Tibial artery (tissue), 4 donors: ENCODE measurements around the gene UNC79.
"Not testable (repeated sequence)": the region's sequence is repeated elsewhere in the genome, so short reads cannot be mapped to it uniquely, and the experiment has no call there.

Experiments used
- DNase-seq, 2 donors: peaks; one replicate each; pipeline ENCODE4 v3.0.0-alpha.2; 2019
- H3K27ac ChIP-seq, 2 donors: fragments of 200-600 bp; sonication (generic) in 1 of 2; 1 replicate in 1 of 2; 2 replicates in 1 of 2; pipeline ENCODE4 v1.5.1; 2018 to 2019; ENCODE audit warnings: mild to moderate bottlenecking in 1 of 2
- H3K27me3 ChIP-seq, 2 donors: fragments of 200-600 bp; sonication (generic) in 1 of 2; one replicate each; pipeline versions ENCODE4 v1.5.1 to v1.6.0; 2016 to 2019
- H3K36me3 ChIP-seq, 3 donors: fragments of 200-600 bp; sonication (generic) in 2 of 3; one replicate each; pipeline ENCODE4 v1.5.1; 2016 to 2019; ENCODE audit warnings: mild to moderate bottlenecking in 2 of 3
- H3K4me1 ChIP-seq, 4 donors: fragments of 200-600 bp; sonication (generic) in 2 of 4; 1 replicate in 3 of 4; 2 replicates in 1 of 4; pipeline ENCODE4 v1.5.1; 2016 to 2019
- H3K4me3 ChIP-seq, 2 donors: fragments of 200-600 bp; sonication (generic) in 1 of 2; 1 replicate in 1 of 2; 2 replicates in 1 of 2; pipeline ENCODE4 v1.5.1; 2018 to 2019; ENCODE audit warnings: mild to moderate bottlenecking in 2 of 2
- H3K9me3 ChIP-seq, 3 donors: fragments of 200-600 bp; sonication (generic) in 1 of 3; one replicate each; pipeline ENCODE4 v1.5.1; 2016 to 2019
- intact Hi-C: fragments of 100-400 bp; cut with DNase I; formaldehyde crosslinking; loops from one replicate; pipeline ENCODE4 v1.15.0; 2023; ENCODE audit warnings: low total_unique reads
- TF ChIP-seq, protein P1 (sequence below), 2 experiments: fragments of 200-600 bp in 1 of 2; fragments of 450-650 bp in 1 of 2; IDR thresholded peaks; one replicate each; pipeline ENCODE4 v1.5.1; 2017 to 2019; ENCODE audit warnings: antibody characterized with exemption in 2 of 2, mild to moderate bottlenecking in 1 of 2, moderate library complexity in 1 of 2

Gene UNC79

DNA sequence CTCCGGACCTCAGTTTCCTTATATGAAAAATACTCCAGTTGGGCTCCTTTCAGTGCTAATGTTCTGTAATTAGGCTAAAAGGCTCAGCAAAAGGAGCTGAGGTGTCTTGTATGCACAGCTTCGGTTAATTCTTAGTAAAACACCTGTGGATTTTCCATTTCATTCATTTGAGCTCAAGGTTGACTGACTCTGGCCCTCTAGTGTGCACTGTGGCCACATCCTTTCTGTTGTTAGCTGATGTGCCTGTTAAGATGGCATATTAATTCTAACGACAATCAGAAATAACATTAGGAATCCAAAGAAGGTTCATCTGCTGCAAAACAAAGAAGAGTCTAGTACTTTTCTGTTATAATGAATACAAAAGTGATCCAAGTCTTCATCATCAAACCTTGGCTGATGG lies 45.6 kb downstream of the UNC79 start:
- TF ChIP-seq, protein P1, sequence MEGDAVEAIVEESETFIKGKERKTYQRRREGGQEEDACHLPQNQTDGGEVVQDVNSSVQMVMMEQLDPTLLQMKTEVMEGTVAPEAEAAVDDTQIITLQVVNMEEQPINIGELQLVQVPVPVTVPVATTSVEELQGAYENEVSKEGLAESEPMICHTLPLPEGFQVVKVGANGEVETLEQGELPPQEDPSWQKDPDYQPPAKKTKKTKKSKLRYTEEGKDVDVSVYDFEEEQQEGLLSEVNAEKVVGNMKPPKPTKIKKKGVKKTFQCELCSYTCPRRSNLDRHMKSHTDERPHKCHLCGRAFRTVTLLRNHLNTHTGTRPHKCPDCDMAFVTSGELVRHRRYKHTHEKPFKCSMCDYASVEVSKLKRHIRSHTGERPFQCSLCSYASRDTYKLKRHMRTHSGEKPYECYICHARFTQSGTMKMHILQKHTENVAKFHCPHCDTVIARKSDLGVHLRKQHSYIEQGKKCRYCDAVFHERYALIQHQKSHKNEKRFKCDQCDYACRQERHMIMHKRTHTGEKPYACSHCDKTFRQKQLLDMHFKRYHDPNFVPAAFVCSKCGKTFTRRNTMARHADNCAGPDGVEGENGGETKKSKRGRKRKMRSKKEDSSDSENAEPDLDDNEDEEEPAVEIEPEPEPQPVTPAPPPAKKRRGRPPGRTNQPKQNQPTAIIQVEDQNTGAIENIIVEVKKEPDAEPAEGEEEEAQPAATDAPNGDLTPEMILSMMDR (IDR thresholded peaks at IDR 0.05) = no peak
- Histone ChIP-seq H3K36me3 (no peaks in the 10 kb centered on the region), H3K4me1 (no peaks in the 10 kb centered on the region), H3K9me3 (no peaks in the 10 kb centered on the region), H3K4me3 (no peak overlapping the region), H3K27ac (no peak overlapping the region), H3K27me3 (no peaks in the 10 kb centered on the region)
- intact Hi-C loops = no loop called here
- no peak for DNase-seq

DNA sequence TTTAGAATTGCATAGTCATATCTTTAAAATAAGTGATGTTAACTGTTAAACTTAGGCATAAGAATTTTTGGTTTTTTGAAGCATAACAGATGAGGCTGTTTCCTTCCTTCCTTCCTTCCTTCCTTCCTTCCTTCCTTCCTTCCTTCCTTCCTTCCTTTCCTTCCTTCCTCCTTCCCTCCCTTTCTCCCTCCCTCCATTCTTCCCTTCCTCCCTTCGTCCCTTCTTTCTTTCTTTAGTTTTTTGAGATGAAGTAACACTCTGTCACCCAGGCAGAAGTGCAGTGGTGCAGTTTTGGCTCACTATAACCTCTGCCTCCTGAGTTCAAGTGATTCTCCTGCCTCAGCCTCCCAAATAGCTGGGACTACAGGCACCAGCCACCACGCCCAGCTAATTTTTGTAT lies 48.3 kb downstream of the UNC79 start:
- intact Hi-C loops, H3K4me1 ChIP-seq, H3K27me3 ChIP-seq, H3K27ac ChIP-seq, H3K4me3 ChIP-seq, H3K36me3 ChIP-seq, DNase-seq, H3K9me3 ChIP-seq: not testable (repeated sequence)

DNA sequence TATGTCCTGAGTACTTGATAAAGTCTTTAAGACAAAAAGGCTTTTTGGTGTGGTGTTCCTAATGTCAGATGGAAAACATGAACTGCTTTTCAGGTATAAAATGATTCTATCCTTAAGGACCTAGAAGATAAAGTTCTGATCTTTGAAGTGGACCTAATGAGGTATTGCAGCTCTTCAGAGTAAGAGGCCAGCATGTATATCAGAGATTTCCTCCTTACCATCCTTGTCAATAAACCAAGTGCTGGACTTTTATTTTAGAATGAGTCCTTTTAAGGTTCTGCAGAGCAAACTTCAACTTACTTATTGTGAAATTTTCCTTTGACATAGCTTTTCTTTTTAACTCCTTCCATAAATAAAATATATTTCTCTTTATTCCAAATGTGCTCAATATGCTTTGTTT lies 50.1 kb downstream of the UNC79 start:
- Histone ChIP-seq H3K4me1 (no peaks in the 10 kb centered on the region), H3K27ac (no peak overlapping the region), H3K4me3 (no peak overlapping the region), H3K27me3 (no peaks in the 10 kb centered on the region), H3K36me3 (no peaks in the 10 kb centered on the region), H3K9me3 (no peaks in the 10 kb centered on the region)
- TF ChIP-seq, protein P1 (IDR thresholded peaks at IDR 0.05) = no peak
- DNase-seq = no peak
- intact Hi-C loops = no loop called here

DNA sequence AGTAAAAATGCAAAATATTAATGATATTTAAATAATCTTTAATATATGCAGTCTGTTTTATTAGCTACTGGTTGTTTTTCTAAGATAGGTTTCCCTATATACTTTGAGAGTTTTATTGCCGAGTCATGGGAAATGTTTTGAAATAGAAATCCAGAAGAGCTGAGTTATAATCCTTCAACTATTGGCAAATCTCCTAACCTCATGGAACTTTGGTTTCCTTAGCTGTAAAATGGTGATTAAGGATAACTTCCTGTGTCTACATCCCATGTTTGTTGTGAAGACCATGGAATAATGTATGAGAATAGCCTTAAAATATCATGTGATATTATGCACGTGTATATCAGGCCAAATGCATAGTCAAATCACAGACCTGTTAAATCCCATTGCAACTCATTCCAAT lies 51.0 kb downstream of the UNC79 start:
- DNase-seq = no peak
- Histone ChIP-seq H3K4me1 (no peaks in the 10 kb centered on the region), H3K27ac (no peak overlapping the region), H3K4me3 (no peak overlapping the region), H3K9me3 (no peaks in the 10 kb centered on the region), H3K27me3 (no peaks in the 10 kb centered on the region), H3K36me3 (no peaks in the 10 kb centered on the region)
- intact Hi-C loops = no loop called here
- TF ChIP-seq, protein P1 (IDR thresholded peaks at IDR 0.05) = no peak

DNA sequence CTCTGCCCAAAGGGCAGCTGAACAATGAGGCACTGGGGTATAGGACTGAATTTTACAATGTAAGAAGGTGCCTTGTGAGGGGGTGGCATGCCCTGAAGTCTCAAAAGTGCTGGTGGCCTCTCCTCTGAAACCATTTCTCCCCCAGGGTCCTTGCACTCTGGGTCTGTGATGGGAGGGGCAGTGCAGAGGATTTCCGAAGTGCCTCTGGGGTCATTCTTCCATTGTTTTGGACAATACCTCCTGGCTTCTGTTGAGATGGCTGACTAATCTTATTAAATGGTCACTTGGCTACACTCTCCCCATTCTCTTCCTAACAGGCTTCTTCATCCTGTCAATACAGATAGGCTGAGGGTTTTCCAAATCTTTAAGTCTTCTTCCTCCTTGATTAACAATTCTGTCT lies 59.3 kb downstream of the UNC79 start:
- no peak overlapping the region for H3K27ac ChIP-seq
- no peak for DNase-seq
- no peaks in the 10 kb centered on the region for H3K36me3 ChIP-seq
- H3K4me1 ChIP-seq = no peaks in the 10 kb centered on the region
- H3K4me3 ChIP-seq = no peak overlapping the region
- intact Hi-C loops = no loop called here
- TF ChIP-seq, protein P1 (IDR thresholded peaks at IDR 0.05) = no peak
- no peaks in the 10 kb centered on the region for H3K9me3 ChIP-seq
- H3K27me3 ChIP-seq = no peaks in the 10 kb centered on the region

DNA sequence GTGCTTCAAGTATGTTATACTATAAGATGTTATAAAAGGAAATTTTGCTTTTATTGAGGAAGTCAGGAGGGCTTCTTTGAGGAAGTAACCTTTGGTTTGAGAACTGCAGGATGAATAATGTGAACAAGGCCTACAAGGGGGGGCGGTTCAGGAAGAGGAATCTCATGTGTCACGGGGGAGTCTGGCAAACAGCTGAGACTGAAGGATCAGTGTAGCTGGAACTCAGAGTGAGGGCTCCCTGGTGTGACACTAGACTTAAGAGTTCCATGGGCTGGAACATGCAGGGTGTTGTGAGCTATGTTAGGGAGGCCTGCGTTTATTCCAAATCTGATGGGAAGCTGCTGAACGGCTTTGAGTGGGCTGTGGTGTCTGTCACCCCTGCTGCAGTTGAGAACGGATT lies 62.3 kb downstream of the UNC79 start:
- no peak for DNase-seq
- no peak overlapping the region for H3K27ac ChIP-seq
- H3K4me1 ChIP-seq = no peaks in the 10 kb centered on the region
- intact Hi-C loops = no loop called here
- no peak overlapping the region for H3K4me3 ChIP-seq
- H3K9me3 ChIP-seq = no peaks in the 10 kb centered on the region
- TF ChIP-seq, protein P1 (IDR thresholded peaks at IDR 0.05) = no peak
- H3K36me3 ChIP-seq = no peaks in the 10 kb centered on the region
- H3K27me3 ChIP-seq = no peaks in the 10 kb centered on the region

DNA sequence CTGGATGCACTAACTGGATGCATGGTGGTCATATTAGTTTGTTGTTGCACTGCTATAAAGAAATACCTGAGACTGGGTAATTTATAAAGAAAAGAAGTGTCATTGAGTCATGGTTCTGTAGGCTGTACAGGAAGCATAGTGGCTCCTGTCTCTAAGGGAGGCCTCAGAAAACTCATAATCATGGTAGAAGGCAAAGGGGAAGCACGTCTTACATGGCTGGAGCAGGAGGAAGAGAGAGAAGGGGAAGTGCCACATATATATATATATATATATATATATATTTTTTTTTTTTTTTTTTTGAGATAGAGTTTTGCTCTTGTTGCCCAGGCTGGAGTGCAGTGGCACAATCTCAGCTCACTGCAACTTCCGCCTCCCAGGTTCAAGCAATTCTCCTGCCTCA lies 62.9 kb downstream of the UNC79 start:
- H3K4me1 ChIP-seq, intact Hi-C loops, DNase-seq, H3K27me3 ChIP-seq, H3K9me3 ChIP-seq, H3K36me3 ChIP-seq, H3K4me3 ChIP-seq, H3K27ac ChIP-seq: not testable (repeated sequence)
